NCI-H187 treated with DMSO at 0.1 percent for 48 hours (cell line): ENCODE measurements around the gene SLC34A3.

ENCODE experiments used
- DNase-seq: peaks from one replicate; lab custom pipeline; 2025; lab: John Stamatoyannopoulos, UW

SLC34A3 gene

GRCh38 chr9:137217276-137218211 lies 13.2 kb upstream of the SLC34A3 start:
- no peak for DNase-seq

GRCh38 chr9:137218212-137218753 lies 12.4 kb upstream of the SLC34A3 start:
- no peak for DNase-seq

- DNase-seq = no peak
Observed at GRCh38 chr9:137218754-137219271, 11.9 kb upstream of the SLC34A3 start.

GRCh38 chr9:137219757-137220316 lies 10.9 kb upstream of the SLC34A3 start:
- DNase-seq = no peak

GRCh38 chr9:137220317-137221094 lies 10.2 kb upstream of the SLC34A3 start:
- no peak for DNase-seq

GRCh38 chr9:137221095-137221505 lies 9.6 kb upstream of the SLC34A3 start:
- DNase-seq = no peak

- DNase-seq = no peak
Observed at GRCh38 chr9:137221506-137222111, 9.1 kb upstream of the SLC34A3 start.

- DNase-seq = no peak
Observed at GRCh38 chr9:137222190-137223077, 8.3 kb upstream of the SLC34A3 start, which contains the start of gene RNF208. RNF208 (minus strand) TSS chr9:137222240; CDS start chr9:137221212, 1,028 bp downstream.

GRCh38 chr9:137223078-137223970 lies 7.4 kb upstream of the SLC34A3 start:
- peak; percentile 72 for DNase-seq

- no peak for DNase-seq
Observed at GRCh38 chr9:137224830-137225694, 5.6 kb upstream of the SLC34A3 start, which contains the start of gene CYSRT1. CYSRT1 (plus strand) TSS chr9:137225174; CDS start chr9:137225622, 448 bp downstream.

GRCh38 chr9:137225699-137226331 lies 4.9 kb upstream of the SLC34A3 start:
- no peak for DNase-seq

GRCh38 chr9:137226338-137227053 lies 4.2 kb upstream of the SLC34A3 start:
- no peak for DNase-seq

GRCh38 chr9:137227054-137227852 lies 3.4 kb upstream of the SLC34A3 start, which contains the start of gene RNF224:
RNF224 (plus strand) TSS chr9:137227502; CDS start chr9:137228336, 834 bp downstream.
- DNase-seq = no peak

GRCh38 chr9:137227853-137228505 lies 2.7 kb upstream of the SLC34A3 start:
- DNase-seq = no peak

- DNase-seq = no peak
Observed at GRCh38 chr9:137228506-137228967, 2.2 kb upstream of the SLC34A3 start.
